ENCODE results near the gene TBC1D22A. TPM values are rescaled to one million over a fixed set of nuclear protein-coding genes. Genes with fewer than 3 reads are reported as not detected.

Gene TBC1D22A
- total and polyA plus RNA-seq, 9 of the 15 experiments (the other 6 are each of a cell fraction or from before 2014, with no cell fraction given), result 0.20 to 11.5 (median 5.2) TPM

DNA sequence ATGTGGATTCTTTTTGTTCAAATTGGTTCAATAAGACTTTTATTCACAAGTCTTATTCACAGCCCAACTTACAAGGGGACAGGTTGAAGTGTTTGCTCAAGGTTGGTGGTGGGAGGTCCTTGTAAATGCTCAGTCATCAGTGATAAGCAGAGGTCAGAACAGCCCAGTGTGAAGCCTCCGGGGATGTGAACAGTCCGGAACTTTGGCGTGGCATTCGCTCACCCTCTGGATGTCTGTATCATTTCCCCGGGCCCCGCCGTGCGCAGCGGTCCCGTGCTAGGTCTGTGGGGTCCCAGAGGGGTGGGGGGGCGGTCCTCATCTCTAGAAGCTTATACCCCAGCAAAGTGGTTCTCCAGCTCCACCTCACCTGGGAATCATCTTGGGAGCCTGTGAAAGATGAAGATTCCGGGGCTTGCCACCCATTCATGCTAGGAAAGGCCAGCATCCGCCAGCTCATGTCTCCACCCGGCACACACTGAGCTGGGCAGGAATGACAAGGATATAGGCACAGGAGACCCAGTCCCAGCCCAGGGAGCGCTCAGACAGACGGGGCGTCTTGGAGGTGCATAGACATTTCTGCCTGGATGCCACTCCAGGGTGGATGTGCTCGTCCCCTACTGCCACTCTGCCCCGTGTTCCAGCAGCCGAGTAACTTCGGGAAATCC, 327.5 kb downstream of the TBC1D22A start:
- in situ Hi-C loops (cut with MboI) (no loop called here), intact Hi-C loops (cut with micrococcal nuclease) (no loop called here)
- Histone ChIP-seq H2AFZ (ENCODE audit: low read depth, low read length) (no peak overlapping the region), H3K9ac (ENCODE audit: insufficient read depth in 1 of 2, low read depth in 2 of 2, low read length in 2 of 2) (peak overlapping the region in 1 of 2 experiments; percentile 37; a peak in 2 of 4 replicates), H3K79me2 (ENCODE audit: control insufficient read depth, insufficient read depth, low read length) (no peaks in the 10 kb centered on the region; the same call in 2 of the 3 replicates), H3K9me1 (ENCODE audit: control insufficient read depth, insufficient read depth, low read length) (peaks cover 4% of the 10 kb centered on the region), H3K4me2 (ENCODE audit: insufficient read depth, low read length) (peak overlapping the region; percentile 67), H3K27me3 (ENCODE audit: control insufficient read depth in 2 of 2, insufficient read depth in 2 of 2, low read length in 2 of 2) (no peaks in the 10 kb centered on the region), H3K4me3 (0 out of 2 replicates have a peak overlapping the region, but pooled peaks have one; percentile 29), H4K20me1 (replicated peaks; ENCODE audit: control insufficient read depth, insufficient read depth, low read length) (no peaks in the 10 kb centered on the region), H3K36me3 (ENCODE audit: control insufficient read depth, insufficient read depth, low read length) (no peaks in the 10 kb centered on the region), H3K9me3 (replicated peaks; ENCODE audit: control insufficient read depth, insufficient read depth, low read depth, low read length) (no peaks in the 10 kb centered on the region), H3K27ac (ENCODE audit: extremely low read depth, low read depth, low read length) (peak overlapping the region; percentile 29; the same call in 2 of the 3 replicates), H3K4me1 (replicated peaks in 1 of 2; ENCODE audit: control insufficient read depth in 2 of 2, insufficient read depth in 2 of 2, low read length in 2 of 2) (peaks cover 32 to 35% of the 10 kb centered on the region in 2 experiments; a peak in 4 of 5 replicates)
- ATAC-seq (peak; percentile 90), DNase-seq (ENCODE audit: extremely low read depth in 1 of 4, low spot score in 3 of 4) (peak; percentile 47 to 64 (median 56)), FAIRE-seq (peak; percentile 81)
- BruUV-seq (replicated peaks), result no TSS peak
- ChIA-PET POLR2A (interaction anchor here (1.3 kb wide), 1 partner anchor 44 kb away, joined by 3 read pairs; no protein-coding TSS in a partner anchor), CTCF (ENCODE audit: low intra/inter-chr PET ratio) (no interaction called here)
- 10% methylated on average over 13 of the region's 21 CpGs for WGBS (ENCODE audit: insufficient coverage, low coverage, missing lambda C conversion rate)
- TF ChIP-seq NONO (IDR thresholded peaks at IDR 0.05; ENCODE audit: low read depth in 2 of 2, low read length in 1 of 2), result no peak
- peak; percentile 39; the same call in 1 of the 2 replicates for TF ChIP-seq MAFK (IDR thresholded peaks at IDR 0.05; ENCODE audit: low read length)
- TF ChIP-seq POLR2G (IDR thresholded peaks at IDR 0.05; ENCODE audit: low read depth, low read length), result 0 out of 2 replicates have a peak, but pooled peaks have one; percentile 15
- TF ChIP-seq RCOR1 (IDR thresholded peaks at IDR 0.05; ENCODE audit: borderline replicate concordance in 1 of 2, low read depth in 2 of 2, low read length in 2 of 2), result 0 out of 4 replicates have a peak, but pooled peaks of 1 of the 2 experiments have one; percentile 12
- no peak for TF ChIP-seq ZZZ3 (IDR thresholded peaks at IDR 0.05)
- no peak for TF ChIP-seq TAF1 (IDR thresholded peaks at IDR 0.05; ENCODE audit: control insufficient read depth, extremely low read depth, insufficient read depth, low read length, severe bottlenecking)
- TF ChIP-seq CTBP1 (IDR thresholded peaks at IDR 0.05; ENCODE audit: borderline replicate concordance), result no peak
- peak; percentile 27; the same call in 1 of the 2 replicates for TF ChIP-seq RBFOX2 (IDR thresholded peaks at IDR 0.05; ENCODE audit: low read depth, low read length)
- TF ChIP-seq, protein P1, sequence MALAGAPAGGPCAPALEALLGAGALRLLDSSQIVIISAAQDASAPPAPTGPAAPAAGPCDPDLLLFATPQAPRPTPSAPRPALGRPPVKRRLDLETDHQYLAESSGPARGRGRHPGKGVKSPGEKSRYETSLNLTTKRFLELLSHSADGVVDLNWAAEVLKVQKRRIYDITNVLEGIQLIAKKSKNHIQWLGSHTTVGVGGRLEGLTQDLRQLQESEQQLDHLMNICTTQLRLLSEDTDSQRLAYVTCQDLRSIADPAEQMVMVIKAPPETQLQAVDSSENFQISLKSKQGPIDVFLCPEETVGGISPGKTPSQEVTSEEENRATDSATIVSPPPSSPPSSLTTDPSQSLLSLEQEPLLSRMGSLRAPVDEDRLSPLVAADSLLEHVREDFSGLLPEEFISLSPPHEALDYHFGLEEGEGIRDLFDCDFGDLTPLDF (CRISPR knock-in tag; IDR thresholded peaks at IDR 0.05), result no peak
- no peak for TF ChIP-seq SLC30A9 (CRISPR knock-in tag; IDR thresholded peaks at IDR 0.05)
- peak; percentile 51 for TF ChIP-seq MAFG (tag; conservative IDR thresholded peaks at IDR 0.05)
- TF ChIP-seq RFX5 (IDR thresholded peaks at IDR 0.05; ENCODE audit: low read depth, low read length), result no peak
- TF ChIP-seq, protein P2, sequence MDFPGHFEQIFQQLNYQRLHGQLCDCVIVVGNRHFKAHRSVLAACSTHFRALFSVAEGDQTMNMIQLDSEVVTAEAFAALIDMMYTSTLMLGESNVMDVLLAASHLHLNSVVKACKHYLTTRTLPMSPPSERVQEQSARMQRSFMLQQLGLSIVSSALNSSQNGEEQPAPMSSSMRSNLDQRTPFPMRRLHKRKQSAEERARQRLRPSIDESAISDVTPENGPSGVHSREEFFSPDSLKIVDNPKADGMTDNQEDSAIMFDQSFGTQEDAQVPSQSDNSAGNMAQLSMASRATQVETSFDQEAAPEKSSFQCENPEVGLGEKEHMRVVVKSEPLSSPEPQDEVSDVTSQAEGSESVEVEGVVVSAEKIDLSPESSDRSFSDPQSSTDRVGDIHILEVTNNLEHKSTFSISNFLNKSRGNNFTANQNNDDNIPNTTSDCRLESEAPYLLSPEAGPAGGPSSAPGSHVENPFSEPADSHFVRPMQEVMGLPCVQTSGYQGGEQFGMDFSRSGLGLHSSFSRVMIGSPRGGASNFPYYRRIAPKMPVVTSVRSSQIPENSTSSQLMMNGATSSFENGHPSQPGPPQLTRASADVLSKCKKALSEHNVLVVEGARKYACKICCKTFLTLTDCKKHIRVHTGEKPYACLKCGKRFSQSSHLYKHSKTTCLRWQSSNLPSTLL (IDR thresholded peaks at IDR 0.05), result no peak
- TF ChIP-seq ETV1 (tag; conservative IDR thresholded peaks at IDR 0.05; ENCODE audit: low read depth), result peak; percentile 21; the same call in 1 of the 2 replicates
- TF ChIP-seq C11orf30 (IDR thresholded peaks at IDR 0.05; ENCODE audit: low read depth), result peak; percentile 61; the same call in 1 of the 2 replicates
- no peak for TF ChIP-seq RBM17 (IDR thresholded peaks at IDR 0.05; ENCODE audit: borderline replicate concordance, low read depth, low read length)
- peak; percentile 30; the same call in 1 of the 2 replicates for TF ChIP-seq MAFF (IDR thresholded peaks at IDR 0.05; ENCODE audit: low read length)
- TF ChIP-seq ZNF764 (CRISPR knock-in tag; IDR thresholded peaks at IDR 0.05; ENCODE audit: low read depth), result no peak
- no peak for TF ChIP-seq SRSF9 (IDR thresholded peaks at IDR 0.05; ENCODE audit: borderline replicate concordance, low read depth, low read length)

Measured in K562 (cell line).